Hepatocyte (in vitro differentiated cells): ENCODE results near the gene PDE4D. TPM values are rescaled to one million over a fixed set of nuclear protein-coding genes. Genes with fewer than 3 reads are reported as not detected.

Source experiments
- DNase-seq: peaks from one replicate; pipeline ENCODE4 v3.0.0-alpha.2; 2016; ENCODE audit warnings: low spot score
- H2AFZ ChIP-seq: fragments of 200-600 bp; sonication (generic); 2 replicates; pipeline ENCODE4 v1.6.0; 2016; ENCODE audit warnings: antibody characterized with exemption, mild to moderate bottlenecking
- H3K27ac ChIP-seq: fragments of 200-600 bp; sonication (generic); 2 replicates; pipeline ENCODE4 v1.5.1; 2016; ENCODE audit warnings: mild to moderate bottlenecking
- H3K27me3 ChIP-seq: fragments of 200-600 bp; sonication (generic); 2 replicates; pipeline ENCODE4 v1.6.1; 2016
- H3K36me3 ChIP-seq: fragments of 200-600 bp; sonication (generic); replicated peaks from 2 replicates; pipeline ENCODE4 v1.5.1; 2016; ENCODE audit warnings: low read depth; ENCODE audit not compliant: insufficient read depth
- H3K4me1 ChIP-seq: fragments of 200-600 bp; sonication (generic); 2 replicates; pipeline ENCODE4 v1.5.1; 2016; ENCODE audit warnings: mild to moderate bottlenecking, moderate library complexity; ENCODE audit not compliant: insufficient read depth
- H3K4me2 ChIP-seq: fragments of 200-600 bp; sonication (generic); 2 replicates; pipeline ENCODE4 v1.6.0; 2016
- H3K4me3 ChIP-seq: fragments of 200-600 bp; sonication (generic); 2 replicates; pipeline ENCODE4 v1.5.1; 2016; ENCODE audit warnings: mild to moderate bottlenecking
- H3K79me2 ChIP-seq: fragments of 200-600 bp; sonication (generic); 2 replicates; pipeline ENCODE4 v1.6.0; 2017; ENCODE audit warnings: mild to moderate bottlenecking
- H3K9me2 ChIP-seq: fragments of 200-600 bp; sonication (generic); replicated peaks from 2 replicates; pipeline ENCODE4 v1.6.0; 2017; ENCODE audit warnings: mild to moderate bottlenecking; ENCODE audit not compliant: insufficient read depth
- H3K9me3 ChIP-seq: fragments of 200-600 bp; sonication (generic); 2 replicates; pipeline ENCODE4 v1.5.1; 2016; ENCODE audit warnings: low read depth, mild to moderate bottlenecking
- H4K20me1 ChIP-seq: fragments of 200-600 bp; sonication (generic); 2 replicates; pipeline ENCODE4 v1.6.0; 2016; ENCODE audit warnings: mild to moderate bottlenecking; ENCODE audit not compliant: insufficient read depth, poor library complexity, severe bottlenecking
- CTCF ChIP-seq: fragments of 200-600 bp; sonication (generic); IDR thresholded peaks from 2 replicates; pipeline ENCODE4 v1.5.1; 2016; ENCODE audit warnings: antibody characterized with exemption, mild to moderate bottlenecking; ENCODE audit not compliant: poor library complexity
- EZH2 ChIP-seq: fragments of 200-600 bp; sonication (generic); IDR thresholded peaks from 2 replicates; pipeline ENCODE4 v1.6.1; 2016; ENCODE audit warnings: antibody characterized with exemption, mild to moderate bottlenecking, borderline replicate concordance
- EZH2phosphoT487 ChIP-seq: fragments of 200-600 bp; sonication (generic); IDR thresholded peaks from one replicate; pipeline ENCODE4 v1.6.1; 2018; ENCODE audit warnings: antibody characterized with exemption, mild to moderate bottlenecking, low read depth, moderate library complexity; ENCODE audit not compliant: unreplicated experiment, severe bottlenecking
- WGBS: methylation state at CpG from one replicate; pipeline ENCODE4 v1.1.6; 2016; ENCODE audit warnings: low lambda C conversion rate; ENCODE audit errors: missing lambda C conversion rate; 5-methylcytosine and 5-hydroxymethylcytosine counted together
- polyA plus RNA-seq: library from polyadenylated mRNA; unstranded; fragments of >200 nt; fragmentation: Nextera tagmentation; extraction: Ambion mirVana; gene quantifications from 2 replicates; pipeline ENCODE4 v1.2.1, GENCODE V29; 2016
- total RNA-seq: library from RNA; depleted of rRNA; stranded (reverse); fragments of >200 nt; gene quantifications from 2 replicates; pipeline ENCODE4 v1.2.3, GENCODE V29; 2014

The PDE4D gene
- total and polyA plus RNA-seq, 2 experiments from 2014 or later = 14.5 to 45.2 TPM

GRCh38 chr5:58965677-58966414 is 927.7 kb downstream of the PDE4D start:
- Histone ChIP-seq H3K9me2 (no peaks in the 10 kb centered on the region), H3K27ac (no peak overlapping the region), H3K79me2 (no peaks in the 10 kb centered on the region), H2AFZ (no peak overlapping the region), H3K9me3 (no peaks in the 10 kb centered on the region), H3K4me1 (no peaks in the 10 kb centered on the region), H3K27me3 (no peaks in the 10 kb centered on the region), H3K36me3 (no peaks in the 10 kb centered on the region), H3K4me3 (no peak overlapping the region), H4K20me1 (no peaks in the 10 kb centered on the region), H3K4me2 (no peak overlapping the region)
- no peak for DNase-seq
- TF ChIP-seq EZH2 = no peak
- 91% methylated on average over 9 of the region's 9 CpGs for WGBS

GRCh38 chr5:58963821-58964220 is 929.7 kb downstream of the PDE4D start:
- DNase-seq = no peak
- Histone ChIP-seq H3K27ac (no peak overlapping the region), H3K4me3 (no peak overlapping the region), H3K9me2 (no peaks in the 10 kb centered on the region), H4K20me1 (no peaks in the 10 kb centered on the region), H3K27me3 (no peaks in the 10 kb centered on the region), H3K9me3 (no peaks in the 10 kb centered on the region), H2AFZ (no peak overlapping the region), H3K4me2 (no peak overlapping the region), H3K4me1 (no peaks in the 10 kb centered on the region), H3K36me3 (no peaks in the 10 kb centered on the region), H3K79me2 (no peaks in the 10 kb centered on the region)
- no peak for TF ChIP-seq EZH2phosphoT487
- no peak for TF ChIP-seq EZH2
- TF ChIP-seq CTCF = no peak
- 96% methylated on average over 1 of the region's 1 CpG for WGBS

GRCh38 chr5:58963361-58963760 is 930.2 kb downstream of the PDE4D start:
- Histone ChIP-seq H3K36me3 (no peaks in the 10 kb centered on the region), H2AFZ (no peak overlapping the region), H3K4me3 (no peak overlapping the region), H3K27ac (no peak overlapping the region), H3K79me2 (no peaks in the 10 kb centered on the region), H3K9me2 (no peaks in the 10 kb centered on the region), H4K20me1 (no peaks in the 10 kb centered on the region), H3K9me3 (no peaks in the 10 kb centered on the region), H3K27me3 (no peaks in the 10 kb centered on the region), H3K4me2 (no peak overlapping the region), H3K4me1 (no peaks in the 10 kb centered on the region)
- TF ChIP-seq EZH2phosphoT487 (no peak), EZH2 (no peak), CTCF (no peak)
- WGBS = 74% methylated on average over 4 of the region's 4 CpGs
- no peak for DNase-seq

GRCh38 chr5:58961631-58962280 is 931.8 kb downstream of the PDE4D start:
- no peaks in the 10 kb centered on the region for H3K4me1 ChIP-seq
- H4K20me1 ChIP-seq = no peaks in the 10 kb centered on the region
- H3K27me3 ChIP-seq = peaks cover 3% of the 10 kb centered on the region
- 96% methylated on average over 3 of the region's 3 CpGs for WGBS
- TF ChIP-seq EZH2 (no peak), CTCF (no peak), EZH2phosphoT487 (no peak)
- H3K27ac ChIP-seq = no peak overlapping the region
- no peaks in the 10 kb centered on the region for H3K36me3 ChIP-seq
- no peaks in the 10 kb centered on the region for H3K9me3 ChIP-seq
- H3K4me3 ChIP-seq = no peak overlapping the region
- no peak overlapping the region for H3K4me2 ChIP-seq
- H2AFZ ChIP-seq = no peak overlapping the region
- no peak for DNase-seq
- H3K9me2 ChIP-seq = no peaks in the 10 kb centered on the region
- H3K79me2 ChIP-seq = no peaks in the 10 kb centered on the region
